Hair follicular keratinocyte (primary cell): ENCODE data around the gene VKORC1L1. TPM values are rescaled to one million over a fixed set of nuclear protein-coding genes. Genes with fewer than 3 reads are reported as not detected.

Experiments used
- total RNA-seq: library from RNA; depleted of rRNA; stranded (reverse); fragments of >200 nt; gene quantifications from 2 replicates; pipeline ENCODE4 v1.2.3, GENCODE V29; 2015

VKORC1L1 gene
- 9.5 and 11.2 TPM in 2 replicates for total RNA-seq

GRCh38 chr7:65872776-65873581 is at the start of gene VKORC1L1:
TSS of gene VKORC1L1 (plus strand) at chr7:65873074. CDS start at chr7:65873372, 298 bp downstream.

GRCh38 chr7:65981965-65982792 is 109.3 kb downstream of the VKORC1L1 start, which contains the start of gene GUSB:
TSS of gene GUSB (minus strand) at chr7:65982213. CDS start at chr7:65982183, 30 bp downstream.

Other genes with a start within 250 kb of the VKORC1L1 start
- 12.1 TPM in 2 replicates for gene GUSB, start 109.1 kb downstream of the VKORC1L1 start, total RNA-seq
- 75.4 and 82.2 TPM in 2 replicates for gene ASL, start 202.7 kb downstream of the VKORC1L1 start, total RNA-seq
- gene CRCP, start 241.8 kb downstream of the VKORC1L1 start, total RNA-seq: 24.1 and 46.4 TPM in 2 replicates